Heart right ventricle (tissue), 16 donors: ENCODE results near the gene STXBP4. TPM values are rescaled to one million over a fixed set of nuclear protein-coding genes. Genes with fewer than 3 reads are reported as not detected.

Source experiments
- ATAC-seq, 8 donors: fragments of 200-7000 bp; cut with Tn5 transposase; one replicate each; pipeline ENCODE4 v1.9.1; 2020; ENCODE audit warnings: mild to moderate bottlenecking in 8 of 8, moderate library complexity in 8 of 8, moderate number of reproducible peaks in 1 of 8
- DNase-seq, 2 donors: peaks; one replicate each; pipeline ENCODE4 v3.0.0-alpha.2; 2020
- H3K27ac ChIP-seq, 10 donors: fragments of 200-600 bp; sonication (generic) in 2 of 10; one replicate each; pipeline versions ENCODE4 v1.5.0 to v1.8.0; 2020 to 2022; ENCODE audit warnings: mild to moderate bottlenecking in 3 of 10
- H3K27me3 ChIP-seq, 7 donors: fragments of 200-600 bp; one replicate each; pipeline ENCODE4 v1.8.0; 2021 to 2022; ENCODE audit warnings: mild to moderate bottlenecking in 2 of 7
- H3K36me3 ChIP-seq, 9 donors: fragments of 200-600 bp; sonication (generic) in 1 of 9; one replicate each; pipeline versions ENCODE4 v1.5.0 to v1.8.0; 2020 to 2022; ENCODE audit warnings: mild to moderate bottlenecking in 2 of 9
- H3K4me1 ChIP-seq, 9 donors: fragments of 200-600 bp; sonication (generic) in 1 of 9; one replicate each; pipeline versions ENCODE4 v1.5.0 to v1.8.0; 2020 to 2022; ENCODE audit warnings: mild to moderate bottlenecking in 4 of 9
- H3K4me3 ChIP-seq, 10 donors: fragments of 200-600 bp; sonication (generic) in 2 of 10; one replicate each; pipeline versions ENCODE4 v1.5.0 to v1.8.0; 2020 to 2022; ENCODE audit warnings: mild to moderate bottlenecking in 7 of 10, moderate library complexity in 2 of 10
- H3K9me3 ChIP-seq, 11 donors: fragments of 200-600 bp in 10 of 11; sonication (generic) in 2 of 11; one replicate each; pipeline versions ENCODE4 v1.5.0 to v1.8.0; 2013 to 2022; ENCODE audit warnings: mild to moderate bottlenecking in 2 of 11, control low read depth in 1 of 11, moderate library complexity in 1 of 11
- WGBS, 2 donors: extraction: QIAGEN DNeasy Blood & Tissue Kit; methylation state at CpG; one replicate each; pipeline ENCODE4 v1.1.7; 2013; ENCODE audit warnings: inconsistent platforms in 1 of 2; 5-methylcytosine and 5-hydroxymethylcytosine counted together
- intact Hi-C, 10 donors: fragments of 100-400 bp; cut with DNase I; formaldehyde crosslinking; loops; one replicate each; pipeline versions ENCODE4 v1.11.1 to v1.14.2; 2022
- polyA plus RNA-seq, 2 donors: library from polyadenylated mRNA; stranded (reverse); fragments of 200-250 nt; gene quantifications; one replicate each; pipeline ENCODE4 v1.2.3, GENCODE V29; 2013
- total RNA-seq, 10 donors: library from RNA; stranded (reverse); fragmentation: NEBNext Ultra II Directional in 3 of 10; extraction: Animal tissue kit (Norgen Biotek cat#: 25700) in 3 of 10; gene quantifications; one replicate each; pipeline versions ENCODE4 v1.2.1 to v1.2.4, GENCODE V29; 2021 to 2023
- TF ChIP-seq, protein P1 (sequence below), 9 donors: fragments of 200-600 bp; sonication (generic) in 2 of 9; IDR thresholded peaks; one replicate each; pipeline versions ENCODE4 v1.5.0 to v1.8.0; 2021 to 2022; ENCODE audit warnings: antibody characterized with exemption in 9 of 9, mild to moderate bottlenecking in 5 of 9, moderate library complexity in 1 of 9
- donor health status: Arrhythmogenic right ventricular cardiomyopathy.
- donor health status: ischemic (EF 13 %, LVEDD 7.1; RV severe dilation, severe dysfunction).
- donor health status: healthy with polysubstance abuse.
- donor health status: DM: no; HTN: yes; CAD: no.
- donor health status: DM: no; HTN: no; CAD: no.
- donor health status: ischemic (EF 25% LVEDD 6.9; RV normal size, moderate dysfunction).
- donor health status: ischemic (EF 25% LVEDD 5.7; RV mildly dilated, moderate dysfunction).
- donor health status: healthy.
- donor health status: DM: yes; HTN: yes; CAD: no.
- donor health status: Ischemic cardiomyopathy.
- donor health status: ischemic (EF 35%, LVEDD 5.7; RV mildly dilated, moderate dysfunction).
- donor health status: nonischemic (EF 11% LVEDD 7.7; RV severe dilation, severe dysfunction).
- donor health status: DM: yes; HTN: yes; CAD: no.
- donor health status: PGD.
- donor health status: ischemic (EF 29% LVEDD 5.4; RV normal size, mild dysfunction).
- donor health status: nonischemic (EF 23%, LVEDD 6.1; RV moderate dilation, normal function).

The STXBP4 gene
- total and polyA plus RNA-seq, 12 donors: 0.77 to 8.3 (median 5.0) TPM

DNA sequence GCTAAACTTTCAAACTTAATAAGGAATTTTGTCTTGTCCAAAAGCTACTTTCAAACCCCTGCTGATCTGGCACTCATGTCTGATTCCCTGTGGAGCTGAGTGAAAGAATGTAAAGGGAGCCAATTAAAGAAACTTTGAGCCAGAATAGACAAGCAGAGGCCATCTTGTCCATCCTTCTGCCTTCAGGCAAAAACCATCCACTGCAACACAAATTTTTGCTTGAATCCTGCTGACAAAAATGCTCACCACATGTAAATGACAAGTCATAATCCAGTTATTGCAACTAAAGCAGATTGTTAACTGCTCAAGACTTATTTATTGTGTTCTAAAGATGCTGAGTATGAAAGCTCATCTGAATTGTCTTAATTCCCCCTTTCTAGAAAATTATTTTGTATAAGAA is 172.2 kb downstream of the STXBP4 start:
- Histone ChIP-seq H3K4me1 (no peaks in the 10 kb centered on the region), H3K27me3 (no peaks in the 10 kb centered on the region), H3K4me3 (no peak overlapping the region), H3K36me3 (peaks cover 0 to 18% (median 0%) of the 10 kb centered on the region in 9 donors), H3K27ac (no peak overlapping the region), H3K9me3 (no peaks in the 10 kb centered on the region)
- TF ChIP-seq, protein P1, sequence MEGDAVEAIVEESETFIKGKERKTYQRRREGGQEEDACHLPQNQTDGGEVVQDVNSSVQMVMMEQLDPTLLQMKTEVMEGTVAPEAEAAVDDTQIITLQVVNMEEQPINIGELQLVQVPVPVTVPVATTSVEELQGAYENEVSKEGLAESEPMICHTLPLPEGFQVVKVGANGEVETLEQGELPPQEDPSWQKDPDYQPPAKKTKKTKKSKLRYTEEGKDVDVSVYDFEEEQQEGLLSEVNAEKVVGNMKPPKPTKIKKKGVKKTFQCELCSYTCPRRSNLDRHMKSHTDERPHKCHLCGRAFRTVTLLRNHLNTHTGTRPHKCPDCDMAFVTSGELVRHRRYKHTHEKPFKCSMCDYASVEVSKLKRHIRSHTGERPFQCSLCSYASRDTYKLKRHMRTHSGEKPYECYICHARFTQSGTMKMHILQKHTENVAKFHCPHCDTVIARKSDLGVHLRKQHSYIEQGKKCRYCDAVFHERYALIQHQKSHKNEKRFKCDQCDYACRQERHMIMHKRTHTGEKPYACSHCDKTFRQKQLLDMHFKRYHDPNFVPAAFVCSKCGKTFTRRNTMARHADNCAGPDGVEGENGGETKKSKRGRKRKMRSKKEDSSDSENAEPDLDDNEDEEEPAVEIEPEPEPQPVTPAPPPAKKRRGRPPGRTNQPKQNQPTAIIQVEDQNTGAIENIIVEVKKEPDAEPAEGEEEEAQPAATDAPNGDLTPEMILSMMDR (IDR thresholded peaks at IDR 0.05): no peak
- intact Hi-C loops: no loop called here
- no peak for DNase-seq
- no peak for ATAC-seq

DNA sequence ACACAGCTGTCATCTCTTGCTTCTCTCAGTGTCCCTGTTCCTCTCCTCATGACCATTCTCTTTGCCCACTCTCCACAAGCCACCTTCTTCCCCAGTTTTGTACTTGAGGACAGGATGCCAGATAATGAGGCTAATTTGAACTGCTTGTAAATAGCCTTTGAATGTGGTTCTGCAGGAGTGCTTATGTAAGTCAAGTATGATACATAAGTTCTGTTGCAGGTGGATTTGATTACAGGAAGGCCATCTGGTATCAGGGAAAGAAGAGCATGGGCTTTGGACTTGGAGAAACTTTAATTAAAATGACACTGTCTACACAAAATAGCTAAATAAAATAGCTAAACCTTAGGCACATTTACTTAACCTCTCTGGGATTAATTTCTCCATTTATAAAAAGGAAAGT is 176.0 kb downstream of the STXBP4 start:
- no peak for ATAC-seq
- Histone ChIP-seq H3K27ac (no peak overlapping the region), H3K4me3 (no peak overlapping the region), H3K4me1 (no peaks in the 10 kb centered on the region), H3K9me3 (no peaks in the 10 kb centered on the region), H3K36me3 (peaks cover 0 to 18% (median 0%) of the 10 kb centered on the region in 9 donors), H3K27me3 (no peaks in the 10 kb centered on the region)
- no peak for DNase-seq
- intact Hi-C loops: no loop called here
- TF ChIP-seq, protein P1 (IDR thresholded peaks at IDR 0.05): no peak

DNA sequence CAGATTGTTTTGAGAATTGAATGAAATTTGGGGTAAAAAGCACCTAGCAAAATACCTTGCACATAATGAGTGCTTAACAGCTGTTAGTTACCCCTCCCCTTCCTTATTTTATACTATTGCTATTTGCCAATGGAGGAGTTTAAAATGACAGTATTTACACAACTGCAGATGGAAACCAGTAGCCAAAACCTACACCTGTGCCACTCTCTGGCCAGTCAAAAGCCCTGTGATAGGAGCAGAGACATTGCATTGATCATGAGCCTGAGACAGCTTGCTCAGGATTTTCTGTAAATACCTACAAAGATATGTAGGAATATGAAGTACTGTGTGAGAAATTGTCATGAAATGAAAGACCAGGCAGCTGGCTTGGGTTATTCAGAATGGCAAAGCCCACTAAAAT is 180.9 kb downstream of the STXBP4 start:
- H3K4me1 ChIP-seq: no peaks in the 10 kb centered on the region
- TF ChIP-seq, protein P1 (IDR thresholded peaks at IDR 0.05): no peak
- ATAC-seq (no peak), DNase-seq (no peak)
- H3K4me3 ChIP-seq: no peak overlapping the region
- no peak overlapping the region for H3K27ac ChIP-seq
- no peaks in the 10 kb centered on the region for H3K36me3 ChIP-seq
- no peaks in the 10 kb centered on the region for H3K27me3 ChIP-seq
- intact Hi-C loops: no loop called here
- peaks cover 0 to 3% (median 0%) of the 10 kb centered on the region in 11 donors for H3K9me3 ChIP-seq

DNA sequence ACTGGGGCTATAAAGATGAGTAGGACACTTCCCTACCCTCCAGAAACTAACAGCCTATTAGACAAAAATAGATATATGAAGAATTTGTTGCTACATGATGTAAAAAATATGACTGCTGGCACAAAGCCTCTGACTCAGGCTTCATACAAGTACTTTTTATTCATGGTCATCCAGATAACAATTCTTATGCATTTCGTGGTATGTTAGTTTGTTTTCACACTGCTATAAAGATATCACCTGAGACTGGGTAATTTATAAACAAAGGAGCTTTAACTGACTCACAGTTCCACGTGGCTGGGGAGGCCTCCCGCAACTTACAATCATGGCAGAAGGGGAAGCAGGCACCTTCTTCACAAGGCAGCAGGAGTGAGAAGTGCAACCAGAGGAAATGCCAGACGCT is 183.7 kb downstream of the STXBP4 start:
- H3K4me3 ChIP-seq: no peak overlapping the region
- ATAC-seq: no peak
- intact Hi-C loops: loop anchor here in 1 of 10 donors (10.0 kb wide), 1 partner anchor 67 kb away; no protein-coding TSS in a partner anchor
- no peak overlapping the region for H3K27ac ChIP-seq
- H3K4me1 ChIP-seq: peaks cover 0 to 12% (median 5%) of the 10 kb centered on the region in 9 donors
- H3K36me3 ChIP-seq: no peaks in the 10 kb centered on the region
- WGBS, 2 donors: 73% methylated on average over 4 of the region's 4 CpGs
- peaks cover 0 to 3% (median 0%) of the 10 kb centered on the region in 11 donors for H3K9me3 ChIP-seq
- TF ChIP-seq, protein P1 (IDR thresholded peaks at IDR 0.05): no peak
- H3K27me3 ChIP-seq: no peaks in the 10 kb centered on the region
- DNase-seq: no peak
